ENCODE measurements around the gene PACRGL. TPM values are rescaled to one million over a fixed set of nuclear protein-coding genes. Genes with fewer than 3 reads are reported as not detected.

PACRGL gene
- total RNA-seq, 1 experiment from 2014 or later: 17.2 TPM

- intact Hi-C loops (cut with micrococcal nuclease; ENCODE audit: unreplicated experiment): no loop called here
- CTCF ChIA-PET: no interaction called here
- Mint-ChIP-seq H3K4me3 (ENCODE audit: low read depth, unreplicated experiment) (no peak overlapping the region), H3K27me3 (ENCODE audit: unreplicated experiment) (no peaks in the 10 kb centered on the region), H3K9me3 (ENCODE audit: low read depth, unreplicated experiment) (no peaks in the 10 kb centered on the region), H3K36me3 (ENCODE audit: insufficient read depth, unreplicated experiment) (peaks cover 16% of the 10 kb centered on the region), H3K27ac (ENCODE audit: unreplicated experiment) (no peak overlapping the region), H3K4me1 (ENCODE audit: low read depth, unreplicated experiment) (no peaks in the 10 kb centered on the region)
- BruUV-seq (replicated peaks): no TSS peak
- TF ChIP-seq CTCF (IDR thresholded peaks at IDR 0.05; ENCODE audit: unreplicated experiment): no peak
- DNase-seq: no peak
Observed at GRCh38 chr4:20696815-20697214, 3.4 kb upstream of the PACRGL start.

GRCh38 chr4:20698382-20698781 is 1.9 kb upstream of the PACRGL start:
- CTCF ChIA-PET: no interaction called here
- Mint-ChIP-seq H3K27me3 (ENCODE audit: unreplicated experiment) (no peaks in the 10 kb centered on the region), H3K27ac (ENCODE audit: unreplicated experiment) (no peak overlapping the region), H3K9me3 (ENCODE audit: low read depth, unreplicated experiment) (no peaks in the 10 kb centered on the region), H3K36me3 (ENCODE audit: insufficient read depth, unreplicated experiment) (peaks cover 16% of the 10 kb centered on the region), H3K4me1 (ENCODE audit: low read depth, unreplicated experiment) (peaks cover 8% of the 10 kb centered on the region), H3K4me3 (ENCODE audit: low read depth, unreplicated experiment) (no peak overlapping the region)
- intact Hi-C loops (cut with micrococcal nuclease; ENCODE audit: unreplicated experiment): no loop called here
- DNase-seq: no peak
- no peak for TF ChIP-seq CTCF (IDR thresholded peaks at IDR 0.05; ENCODE audit: unreplicated experiment)
- no TSS peak for BruUV-seq (replicated peaks)

GRCh38 chr4:20698820-20699219 is 1.4 kb upstream of the PACRGL start:
- DNase-seq: no peak
- TF ChIP-seq CTCF (IDR thresholded peaks at IDR 0.05; ENCODE audit: unreplicated experiment): no peak
- Mint-ChIP-seq H3K9me3 (ENCODE audit: low read depth, unreplicated experiment) (no peaks in the 10 kb centered on the region), H3K4me1 (ENCODE audit: low read depth, unreplicated experiment) (peaks cover 8% of the 10 kb centered on the region), H3K27ac (ENCODE audit: unreplicated experiment) (no peak overlapping the region), H3K4me3 (ENCODE audit: low read depth, unreplicated experiment) (peak overlapping the region; percentile 94), H3K36me3 (ENCODE audit: insufficient read depth, unreplicated experiment) (peaks cover 16% of the 10 kb centered on the region), H3K27me3 (ENCODE audit: unreplicated experiment) (no peaks in the 10 kb centered on the region)
- no TSS peak for BruUV-seq (replicated peaks)
- intact Hi-C loops (cut with micrococcal nuclease; ENCODE audit: unreplicated experiment): no loop called here
- CTCF ChIA-PET: no interaction called here

- no peak for TF ChIP-seq CTCF (IDR thresholded peaks at IDR 0.05; ENCODE audit: unreplicated experiment)
- intact Hi-C loops (cut with micrococcal nuclease; ENCODE audit: unreplicated experiment): no loop called here
- CTCF ChIA-PET: no interaction called here
- Mint-ChIP-seq H3K36me3 (ENCODE audit: insufficient read depth, unreplicated experiment) (peaks cover 8% of the 10 kb centered on the region), H3K27me3 (ENCODE audit: unreplicated experiment) (no peaks in the 10 kb centered on the region), H3K9me3 (ENCODE audit: low read depth, unreplicated experiment) (peaks cover 2% of the 10 kb centered on the region), H3K4me1 (ENCODE audit: low read depth, unreplicated experiment) (no peaks in the 10 kb centered on the region), H3K27ac (ENCODE audit: unreplicated experiment) (no peak overlapping the region), H3K4me3 (ENCODE audit: low read depth, unreplicated experiment) (no peak overlapping the region)
- no TSS peak for BruUV-seq (replicated peaks)
- no peak for DNase-seq
Observed at GRCh38 chr4:20711335-20711734, 11.1 kb downstream of the PACRGL start.

- Mint-ChIP-seq H3K4me1 (ENCODE audit: low read depth, unreplicated experiment) (peaks cover 7% of the 10 kb centered on the region), H3K36me3 (ENCODE audit: insufficient read depth, unreplicated experiment) (peaks cover 16% of the 10 kb centered on the region), H3K4me3 (ENCODE audit: low read depth, unreplicated experiment) (no peak overlapping the region), H3K27ac (ENCODE audit: unreplicated experiment) (no peak overlapping the region), H3K9me3 (ENCODE audit: low read depth, unreplicated experiment) (peaks cover 10% of the 10 kb centered on the region), H3K27me3 (ENCODE audit: unreplicated experiment) (no peaks in the 10 kb centered on the region)
- CTCF ChIA-PET: no interaction called here
- DNase-seq: no peak
- no TSS peak for BruUV-seq (replicated peaks)
- intact Hi-C loops (cut with micrococcal nuclease; ENCODE audit: unreplicated experiment): no loop called here
- no peak for TF ChIP-seq CTCF (IDR thresholded peaks at IDR 0.05; ENCODE audit: unreplicated experiment)
Observed at GRCh38 chr4:20723019-20723418, 22.8 kb downstream of the PACRGL start.

Data from Calu3 (cell line).